Fibroblast of skin of back (primary cell): Measurements from ENCODE around the gene RAI1.
"Not testable (repeated sequence)": the region's sequence is repeated elsewhere in the genome, so short reads cannot be mapped to it uniquely, and the experiment has no call there.

Experiments used
- DNase-seq: peaks from one replicate; pipeline ENCODE4 v3.0.0-alpha.2; 2013

The RAI1 gene

DNA sequence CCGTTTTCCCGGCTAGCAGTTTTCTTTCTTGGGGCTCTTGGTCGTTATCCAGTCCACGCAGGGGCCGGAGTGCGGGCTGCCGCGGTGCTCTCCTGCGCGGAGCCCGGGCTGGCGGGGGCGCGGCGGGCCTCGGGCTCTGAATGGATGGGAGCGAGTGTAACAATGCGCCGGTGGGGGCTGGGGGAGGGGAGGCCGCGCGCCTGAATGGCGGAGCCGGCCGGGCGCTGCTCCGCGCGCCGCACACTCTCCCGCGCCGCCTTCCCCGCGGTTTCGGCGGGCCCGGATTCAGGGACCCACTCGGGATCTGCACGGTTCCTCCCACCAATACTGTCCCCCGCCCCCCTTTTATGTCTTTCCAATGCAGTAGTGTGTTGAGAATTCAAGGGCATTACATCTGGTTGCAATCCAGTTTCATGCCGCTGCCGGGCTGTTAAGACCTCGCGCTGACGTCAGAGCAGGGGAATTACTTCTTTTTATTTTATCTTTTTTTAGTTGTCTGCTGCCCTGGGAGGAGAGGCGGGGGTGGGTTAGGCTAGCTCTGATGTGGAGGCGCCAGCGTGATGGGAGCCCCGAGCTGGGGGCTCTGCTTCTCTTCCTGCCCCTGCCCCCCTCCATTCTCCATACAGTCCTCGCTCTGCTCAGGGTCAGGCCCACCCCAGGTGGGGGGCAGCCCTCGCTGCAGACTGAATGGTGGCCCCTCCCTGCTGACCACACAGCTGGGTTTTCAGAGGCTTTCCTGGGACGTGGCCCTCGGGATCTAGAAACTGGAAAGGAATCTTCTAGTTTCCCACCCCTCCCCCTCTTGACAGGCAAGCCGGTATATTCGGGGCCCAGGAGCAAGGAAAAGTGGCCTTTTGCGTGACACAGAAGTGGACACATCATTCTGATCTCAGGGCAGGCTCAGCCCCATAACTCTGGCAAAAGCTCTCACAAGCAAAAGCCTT, 1.8 kb downstream of the RAI1 start:
- DNase-seq = peak; percentile 90

DNA sequence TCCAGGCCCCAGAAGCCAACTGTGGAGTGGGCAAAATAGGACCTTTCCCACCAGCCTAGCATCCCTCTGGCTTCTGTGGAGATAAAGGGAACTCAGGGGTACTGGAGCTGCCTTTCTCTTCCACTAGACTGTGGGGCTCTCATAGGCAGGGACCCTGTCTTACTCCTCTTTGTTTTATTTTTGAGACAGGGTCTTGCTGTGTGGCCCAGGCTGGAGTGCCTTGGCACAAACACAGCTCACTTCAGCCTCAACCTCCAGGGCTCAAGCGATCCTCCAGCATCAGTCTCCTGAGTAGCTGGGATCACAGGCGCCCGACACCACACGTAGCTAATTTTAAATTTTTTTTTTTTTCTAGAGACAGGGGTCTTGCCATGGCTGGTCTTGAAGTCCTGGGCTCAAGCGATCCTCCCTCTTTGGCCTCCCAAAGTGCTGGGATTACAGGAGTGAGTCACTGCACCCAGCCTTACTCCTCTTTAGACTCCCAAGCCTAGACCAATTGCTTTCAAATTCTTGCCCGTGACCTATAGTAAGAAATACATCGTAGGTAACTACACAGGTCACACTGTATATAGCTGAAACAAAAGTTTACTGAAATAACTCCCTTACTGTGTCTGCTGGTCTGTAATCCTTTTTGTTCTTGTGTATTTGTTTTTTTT, 2.6 kb downstream of the RAI1 start:
- no peak for DNase-seq

DNA sequence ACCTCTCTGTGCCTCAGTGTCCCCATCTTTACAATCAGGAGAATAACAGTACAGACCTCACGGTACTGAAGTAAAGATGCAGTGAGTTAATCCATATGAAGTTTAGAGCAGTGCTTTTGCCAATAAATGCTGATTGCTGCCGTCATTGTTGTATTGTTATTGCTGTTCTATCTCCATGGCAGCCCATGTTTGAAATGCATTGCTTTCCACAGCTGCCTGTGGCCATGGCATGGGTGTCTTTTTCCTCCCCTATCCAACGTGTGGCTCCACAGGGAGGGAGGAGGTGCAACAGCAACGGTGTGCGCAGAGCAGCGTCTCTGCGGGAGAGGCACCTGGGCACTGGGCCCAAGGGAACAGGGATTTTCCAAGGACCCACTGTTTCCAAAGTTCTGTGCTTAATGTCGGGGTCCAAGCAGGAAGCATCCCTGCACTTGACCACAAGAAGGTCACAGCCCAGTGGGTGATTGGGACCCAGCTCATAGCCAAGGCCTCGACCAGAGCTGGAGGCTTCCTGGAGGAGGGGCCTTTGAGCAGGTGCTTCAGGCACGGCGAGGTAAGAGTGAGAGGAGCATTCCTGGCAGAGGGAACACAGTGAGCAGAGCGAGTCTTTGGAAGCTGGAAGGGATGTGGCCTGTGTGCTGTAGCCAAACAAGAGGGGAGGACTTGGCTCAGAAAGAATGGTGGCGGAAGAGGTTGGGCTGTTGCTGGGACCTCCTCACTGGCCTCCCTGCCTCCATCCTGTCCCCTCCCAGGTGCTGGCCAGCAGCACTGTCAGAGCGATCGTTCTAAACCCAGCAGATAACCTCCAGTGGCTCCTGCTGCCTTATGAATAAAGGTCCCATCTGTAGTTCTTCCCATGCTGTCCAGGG, 3.9 kb downstream of the RAI1 start:
- DNase-seq = no peak

DNA sequence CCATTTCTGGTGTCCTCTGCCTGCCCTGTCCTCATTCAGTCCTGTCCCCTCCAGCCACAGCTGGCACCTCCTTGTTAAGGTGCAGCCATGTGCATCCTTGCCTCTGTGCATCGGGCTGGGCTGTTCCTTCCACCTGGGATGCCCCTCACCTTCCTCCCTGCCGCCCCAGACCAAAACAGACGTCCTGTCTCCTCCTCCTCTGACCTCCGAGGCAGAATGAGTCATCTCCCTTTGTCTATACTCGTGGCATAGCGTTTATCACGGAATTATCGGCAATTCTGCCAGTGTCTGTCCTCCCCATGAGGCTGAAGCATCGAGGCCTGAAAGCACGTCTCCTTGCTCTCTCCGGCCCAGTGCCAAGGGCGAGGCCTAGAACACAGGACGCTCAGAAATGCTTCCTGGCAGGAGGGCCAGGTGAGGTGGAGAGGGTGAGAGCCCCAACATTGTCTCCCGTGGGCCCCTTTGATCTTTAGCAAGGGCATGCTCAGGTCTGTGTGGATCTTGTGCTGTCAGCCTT, 4.6 kb downstream of the RAI1 start:
- DNase-seq = peak; percentile 79

DNA sequence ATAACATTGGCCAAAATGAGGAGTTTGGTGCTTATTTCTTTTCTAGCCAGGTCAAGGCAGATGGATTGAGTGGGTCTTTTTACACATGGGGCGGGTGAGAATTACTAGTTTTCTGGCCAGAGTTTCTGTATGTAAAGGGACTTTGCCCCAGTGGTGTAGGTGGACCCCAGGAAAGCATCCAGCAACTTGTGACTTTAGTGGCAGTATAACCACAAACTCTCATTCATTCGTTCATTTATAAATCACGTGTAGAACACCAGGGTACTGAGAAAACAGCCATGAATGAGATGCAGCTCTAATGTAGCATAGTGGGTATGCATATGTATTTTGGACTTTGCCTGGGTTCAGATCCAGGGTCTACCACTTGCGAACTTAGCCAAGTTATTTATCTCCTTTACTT, 8.1 kb downstream of the RAI1 start:
- DNase-seq = no peak

DNA sequence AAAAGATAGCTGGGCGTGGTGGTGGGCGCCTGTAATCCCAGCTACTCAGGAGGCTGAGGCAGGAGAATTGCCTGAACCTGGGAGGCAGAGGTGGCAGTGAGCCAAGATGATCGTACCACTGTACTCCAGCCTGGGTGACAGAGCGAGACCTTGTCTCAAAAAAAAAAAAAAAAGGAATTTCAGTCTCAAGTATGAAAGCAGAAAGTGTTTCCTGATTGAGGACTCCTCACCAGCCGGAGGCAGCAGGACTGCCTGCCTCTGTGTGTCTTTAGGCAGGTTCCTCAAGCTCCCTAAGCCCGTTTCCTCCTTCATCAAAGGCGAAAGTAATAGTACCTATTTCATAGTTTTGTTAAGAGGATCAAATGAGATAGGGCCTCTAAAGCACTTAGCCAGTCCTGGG, 9.0 kb downstream of the RAI1 start:
- DNase-seq = not testable (repeated sequence)

DNA sequence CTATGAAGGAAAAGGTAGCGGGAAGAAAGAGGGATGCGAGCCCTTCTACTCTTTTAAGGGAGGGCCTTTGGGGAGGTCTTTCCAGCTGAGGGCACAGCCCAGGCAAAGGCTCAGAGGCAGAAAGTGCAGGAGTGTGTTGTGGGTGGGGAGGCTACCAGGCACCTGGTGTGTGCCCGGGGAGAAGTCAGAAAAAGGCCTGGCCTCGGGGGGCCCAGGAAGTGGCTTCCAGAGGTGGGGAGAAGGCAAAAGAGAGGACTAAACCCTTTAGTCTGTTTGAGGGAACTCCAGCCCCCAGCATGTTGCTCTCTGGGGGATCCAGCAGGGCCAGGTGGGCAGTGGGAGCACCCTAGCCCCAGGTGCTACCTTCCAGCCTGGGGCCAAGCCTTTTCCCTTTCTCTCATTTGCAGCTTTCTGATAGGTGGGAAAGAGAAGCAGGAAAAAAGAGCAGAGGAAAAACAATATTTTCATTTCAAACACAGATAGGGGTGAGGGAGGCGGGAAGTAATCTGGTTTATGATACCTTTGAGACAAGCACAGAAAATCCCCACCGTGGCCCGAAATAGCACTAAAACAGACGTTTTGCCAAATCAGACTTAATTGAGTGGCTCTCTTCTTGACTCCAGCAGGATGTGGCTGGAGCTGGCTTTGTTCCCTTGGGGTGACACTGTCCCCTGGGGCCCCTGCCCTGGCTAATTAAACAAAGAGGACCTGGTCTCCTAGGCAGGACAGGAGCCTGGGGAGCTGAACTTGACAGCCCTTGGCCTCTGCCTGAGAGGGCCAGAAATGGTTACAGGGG, 10.4 kb downstream of the RAI1 start:
- DNase-seq = peak; percentile 54

DNA sequence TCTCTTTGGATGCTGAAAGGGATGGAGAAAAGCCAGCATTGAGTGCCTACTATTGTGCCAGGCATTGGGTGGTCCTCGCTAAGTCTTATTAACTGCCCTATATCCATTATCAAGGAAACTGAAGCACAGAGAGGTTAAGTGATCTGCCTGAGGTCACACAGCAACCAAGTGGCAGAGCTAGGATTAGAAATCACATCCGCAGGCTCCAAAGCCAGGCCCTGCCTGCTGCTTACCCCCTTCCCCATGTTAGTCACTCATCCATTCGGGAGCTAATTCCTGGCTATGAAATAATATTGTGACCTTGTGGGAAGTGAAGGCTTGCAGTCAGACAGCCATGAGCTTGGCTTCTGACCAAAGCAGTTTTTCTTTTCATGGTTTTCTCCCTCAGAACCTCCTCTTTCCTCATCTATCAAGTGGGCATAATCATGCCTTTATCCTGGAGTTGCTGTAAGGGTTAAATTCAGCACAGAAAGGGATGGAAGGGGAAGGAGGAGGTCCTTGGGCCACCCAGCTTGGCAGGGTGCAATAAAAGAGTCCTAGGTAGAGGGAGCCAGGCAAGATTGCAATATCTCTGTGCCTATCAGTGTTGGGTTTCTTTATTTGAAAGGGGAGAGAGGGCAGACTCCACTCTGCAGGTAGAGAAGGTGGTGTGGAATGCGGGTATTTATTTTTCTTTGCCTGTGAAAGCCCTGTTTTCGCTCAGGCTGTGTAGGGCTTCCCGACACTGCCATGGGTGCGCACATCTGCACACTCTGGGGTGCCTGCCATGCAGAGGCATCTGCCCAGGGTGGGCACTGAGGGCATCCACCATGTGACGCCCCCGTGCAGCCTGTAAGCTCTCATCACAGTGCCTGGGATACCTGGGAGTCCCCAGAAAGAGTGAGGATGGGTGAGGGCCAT, 11.3 kb downstream of the RAI1 start:
- no peak for DNase-seq

DNA sequence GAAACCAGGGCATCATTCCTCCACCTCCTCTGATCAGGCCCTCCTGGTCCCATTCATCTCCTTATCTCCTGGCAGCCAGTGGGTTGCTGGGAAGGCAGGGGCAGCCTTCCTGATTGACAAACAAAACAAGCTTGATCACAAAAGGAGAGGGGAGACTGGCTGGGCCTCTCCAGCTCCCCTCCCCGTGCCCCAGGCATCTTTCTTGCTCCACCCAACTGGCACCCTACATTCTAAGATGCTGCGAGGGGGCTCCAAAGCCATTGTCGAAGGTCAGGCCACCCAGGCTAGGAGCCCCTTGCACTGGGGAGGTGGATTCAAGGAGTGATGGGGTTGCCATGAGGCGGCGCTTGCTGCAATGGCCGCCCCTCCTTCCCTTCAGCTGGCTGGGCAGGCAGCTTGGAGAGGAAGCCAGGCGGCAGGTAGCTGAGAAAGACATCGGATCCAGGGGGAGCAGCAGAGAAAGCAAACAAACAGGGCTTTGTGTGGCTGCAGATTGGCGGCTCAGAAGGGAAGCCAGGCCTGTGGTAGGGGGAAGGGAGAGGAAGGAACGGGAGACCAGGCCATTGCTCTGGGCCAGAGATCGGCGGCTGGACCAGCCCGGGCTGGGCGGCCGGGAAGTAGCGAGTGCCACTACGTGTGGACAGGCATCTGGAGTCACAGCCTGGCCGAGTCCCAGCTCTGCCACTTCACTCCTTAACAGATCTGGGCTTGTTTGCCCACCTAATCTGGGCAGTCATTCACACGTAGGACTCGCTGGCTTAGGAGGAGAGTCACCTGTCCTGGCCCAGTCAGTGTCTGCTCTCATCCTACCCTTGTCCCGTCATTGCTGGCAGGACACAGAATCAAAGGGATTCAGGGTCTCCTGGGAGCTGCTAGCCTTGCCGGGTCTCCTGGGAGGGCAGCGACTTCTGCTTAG, 12.3 kb downstream of the RAI1 start:
- no peak for DNase-seq

DNA sequence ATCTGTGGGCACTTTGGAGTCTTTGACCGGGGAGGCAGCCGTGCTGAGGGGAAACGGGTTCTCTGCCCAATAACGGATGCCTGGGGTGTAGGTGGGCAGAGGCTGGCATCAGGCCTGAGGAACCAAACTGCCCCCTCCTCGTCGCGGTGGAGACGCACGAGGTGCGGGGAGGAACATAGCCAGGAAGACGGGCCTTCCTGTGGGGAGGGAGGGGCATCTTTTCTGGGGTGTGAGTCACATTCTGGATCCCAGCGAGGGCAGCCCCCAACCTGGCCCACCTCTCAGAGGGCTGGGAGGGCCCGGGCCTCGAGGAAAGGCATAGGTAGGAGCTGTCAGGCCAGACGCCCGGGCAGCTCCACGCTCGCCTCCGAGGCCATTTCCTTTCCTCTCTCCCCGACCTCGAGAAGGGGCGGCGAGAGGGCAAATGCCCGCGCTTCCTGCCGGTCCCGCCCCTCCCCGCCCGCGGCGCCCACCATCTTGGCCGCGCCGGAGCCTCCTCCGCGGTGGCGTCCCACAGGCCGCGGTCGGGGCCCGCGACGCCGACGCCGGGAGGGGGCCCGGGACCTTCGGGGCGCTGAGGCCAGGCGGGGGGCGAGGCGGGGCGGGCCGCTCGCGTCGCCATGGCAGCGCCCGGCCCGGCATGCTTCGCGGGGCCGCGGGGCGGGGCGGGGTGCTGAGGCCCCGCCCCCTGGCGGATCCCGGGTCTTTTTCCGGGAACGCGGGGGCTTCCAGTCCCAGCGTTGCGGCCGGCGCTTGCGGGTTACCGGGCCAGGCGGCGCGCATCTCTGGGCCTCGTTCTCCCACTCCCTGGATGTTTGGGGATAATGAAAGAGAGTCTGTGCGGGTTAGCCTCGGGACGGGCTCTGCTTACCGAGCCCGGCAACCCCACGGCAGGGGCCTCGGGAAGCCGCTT, 13.2 kb downstream of the RAI1 start:
- DNase-seq = peak; percentile 75

DNA sequence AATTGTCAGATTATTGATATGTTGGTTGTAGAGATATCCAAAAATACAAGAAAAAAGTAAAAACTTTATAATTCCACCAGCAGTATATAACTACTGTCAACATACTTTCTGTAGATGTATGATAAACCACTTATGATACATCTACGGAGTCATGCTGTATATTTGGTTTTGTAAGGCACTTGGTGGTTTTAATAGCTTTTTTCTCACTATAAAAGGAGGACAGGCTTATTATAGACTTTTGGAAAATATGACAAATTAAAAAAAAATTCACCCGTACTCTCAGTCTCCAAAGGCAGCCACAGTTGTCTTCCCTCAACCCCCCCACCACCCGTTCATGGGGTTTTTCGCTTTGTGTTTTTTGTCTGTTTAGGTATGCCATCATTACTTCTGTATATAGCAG, 14.8 kb downstream of the RAI1 start:
- DNase-seq = peak; percentile 54

DNA sequence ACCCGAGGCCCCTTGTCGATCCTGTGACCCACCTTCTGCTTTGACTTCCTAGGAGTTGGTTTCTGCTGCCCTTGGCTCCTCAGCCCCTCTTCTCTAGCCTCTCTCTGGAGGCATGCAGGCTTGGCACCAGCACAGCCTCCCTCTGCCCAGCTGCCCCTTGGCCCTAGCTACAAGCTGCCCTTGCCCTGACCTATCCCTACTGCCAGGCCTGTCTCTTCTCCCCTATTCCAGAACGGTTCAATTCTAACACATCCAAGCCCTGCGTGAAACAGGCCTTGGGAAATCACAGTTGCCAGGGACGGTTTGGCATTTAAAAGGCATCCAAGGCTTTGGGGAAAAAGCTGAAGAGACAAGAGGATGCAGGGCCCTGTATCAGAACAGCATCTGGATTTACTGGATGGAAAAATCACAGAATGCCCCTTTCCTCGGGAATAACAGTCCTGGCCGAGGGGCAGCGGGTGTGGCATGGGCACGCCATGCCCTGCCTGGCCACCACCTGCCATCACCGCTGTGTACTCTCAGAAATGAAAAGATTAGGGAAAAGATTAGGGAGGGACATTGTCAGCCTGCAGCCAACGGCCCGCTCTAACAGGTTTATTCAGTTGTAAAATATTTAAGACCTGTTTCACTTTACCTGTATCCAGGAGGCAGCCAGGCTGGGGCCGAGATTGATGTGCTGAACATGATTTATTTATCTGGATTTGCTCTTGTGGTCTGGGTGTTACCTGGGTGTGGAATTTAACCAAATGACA, 15.8 kb downstream of the RAI1 start:
- DNase-seq = no peak

DNA sequence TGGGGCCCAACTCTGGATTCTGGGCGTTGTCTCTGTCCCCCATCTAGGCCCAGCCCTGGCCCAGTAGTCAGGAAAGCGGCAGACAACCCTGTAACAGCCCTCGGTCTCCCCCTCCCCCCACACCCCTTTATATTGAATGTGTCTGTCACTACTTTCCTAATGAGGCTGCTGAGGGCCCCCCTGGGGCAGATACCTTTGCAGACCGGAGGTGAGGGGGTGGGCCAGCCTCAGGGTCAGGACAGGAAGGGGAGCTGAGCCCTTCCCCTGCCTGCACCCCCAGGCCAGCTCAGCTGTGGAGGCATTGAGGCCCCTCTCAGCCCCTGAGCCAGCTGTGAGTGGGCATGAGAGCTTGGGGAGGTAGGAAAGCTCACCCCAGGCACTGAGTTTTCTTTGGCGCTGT, 17.1 kb downstream of the RAI1 start:
- no peak for DNase-seq

DNA sequence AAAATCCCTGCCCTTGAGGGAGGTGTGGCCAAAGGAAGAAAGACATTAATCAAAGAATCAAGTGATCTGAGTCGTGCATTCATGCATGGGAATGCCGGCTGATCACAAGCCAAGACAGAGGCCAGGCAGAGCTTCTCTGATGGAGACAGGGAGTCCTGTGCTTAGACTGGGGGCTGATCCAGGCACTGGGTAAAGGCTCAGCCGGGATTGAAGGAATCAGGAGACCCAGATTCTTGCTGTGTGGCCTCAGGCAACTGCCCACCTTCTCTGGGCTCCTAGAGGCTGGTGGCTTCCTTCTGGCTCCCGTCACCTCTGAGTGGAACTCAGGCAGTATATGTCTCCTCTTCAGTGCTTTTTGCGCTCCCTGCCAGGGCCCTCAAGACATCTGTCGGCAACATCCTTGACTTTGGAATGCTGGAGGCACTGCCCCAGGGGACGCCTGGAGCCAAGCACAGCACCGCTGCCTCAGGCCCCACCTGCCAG, 17.7 kb downstream of the RAI1 start:
- peak; percentile 54 for DNase-seq

DNA sequence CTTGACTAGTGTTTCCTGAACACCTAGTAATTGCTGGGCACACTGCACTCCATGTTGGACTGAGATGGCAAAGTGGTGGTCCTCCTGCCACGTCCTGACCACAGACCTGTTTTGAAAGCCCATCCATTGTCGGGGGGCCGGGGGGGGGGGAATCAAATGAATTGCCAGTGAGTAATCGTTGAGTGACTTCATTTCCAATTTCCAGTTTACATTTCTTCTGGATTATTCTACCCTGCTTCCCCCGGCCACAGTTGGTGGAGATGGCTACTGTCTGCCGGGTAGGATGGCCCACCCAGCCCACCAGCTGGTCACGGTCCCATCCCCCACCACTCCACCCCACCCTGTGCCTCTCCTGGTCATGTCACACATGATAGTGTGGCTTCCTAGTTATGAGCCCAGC, 18.2 kb downstream of the RAI1 start:
- DNase-seq = no peak

DNA sequence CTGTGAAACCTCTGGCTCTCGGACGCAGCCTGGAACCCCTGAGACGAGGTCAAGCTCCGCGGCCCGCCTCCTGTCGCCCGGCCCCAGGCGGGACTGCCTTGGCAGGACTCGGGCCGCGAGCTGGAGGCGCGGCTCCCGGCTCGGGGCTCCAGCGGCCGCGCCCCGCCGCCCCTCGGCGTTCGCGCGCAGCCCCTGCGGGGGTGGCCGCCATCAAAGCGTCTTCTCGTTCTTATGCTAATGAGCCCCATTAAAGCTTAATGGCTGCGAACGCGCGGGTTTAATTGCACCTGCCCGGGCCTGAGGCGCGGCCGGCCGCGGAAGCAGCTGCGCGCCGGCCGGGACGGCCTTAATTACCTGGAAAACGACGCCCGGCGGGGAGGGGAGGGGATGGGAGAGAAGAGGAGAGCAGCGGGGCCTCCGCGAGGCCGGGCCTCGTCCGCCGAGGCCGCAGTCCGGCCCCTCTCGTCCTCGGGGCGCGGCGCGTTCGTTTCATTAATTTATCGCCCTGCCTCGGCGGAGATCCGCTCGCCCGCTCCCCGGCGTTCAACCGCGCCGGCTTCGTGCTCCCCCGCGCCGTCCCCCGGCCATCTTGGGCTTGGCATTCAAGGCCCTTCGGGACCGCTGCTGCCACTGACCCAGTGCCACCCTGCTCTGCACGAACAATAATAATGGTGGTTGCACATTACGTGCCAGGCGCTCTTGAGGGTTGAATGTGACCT, 19.2 kb downstream of the RAI1 start:
- no peak for DNase-seq

DNA sequence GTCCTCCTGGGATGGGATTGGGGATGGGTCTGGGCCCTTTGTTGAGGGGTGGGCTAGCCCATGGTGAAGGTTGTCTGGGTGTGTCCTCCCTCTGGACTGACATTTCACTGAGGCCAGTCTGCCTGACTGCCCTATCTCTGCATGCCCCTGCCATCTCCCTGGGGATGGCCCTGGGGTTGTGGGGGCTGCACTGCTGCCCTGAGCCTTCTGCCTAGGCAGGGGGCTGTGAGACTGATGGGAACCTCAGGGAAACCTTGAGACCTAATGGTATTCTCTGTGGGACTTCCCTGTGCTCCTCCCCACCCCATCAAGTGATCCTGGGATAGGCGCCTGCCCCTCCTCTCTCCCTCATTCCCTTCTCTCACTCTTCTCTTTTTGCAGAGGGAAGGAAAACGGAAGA, 19.9 kb downstream of the RAI1 start:
- DNase-seq = no peak
